RCC 7860 (cell line): ENCODE data around the gene ARL4C.

Source experiments
- DNase-seq: peaks from one replicate; pipeline ENCODE4 v3.0.0-alpha.2; 2015; ENCODE audit warnings: low spot score
- FAIRE-seq: peaks from 2 replicates; lab custom pipeline; 2012; peaks lifted over from hg19 to GRCh38; lab: Jason Lieb, UNC

Gene ARL4C

DNA sequence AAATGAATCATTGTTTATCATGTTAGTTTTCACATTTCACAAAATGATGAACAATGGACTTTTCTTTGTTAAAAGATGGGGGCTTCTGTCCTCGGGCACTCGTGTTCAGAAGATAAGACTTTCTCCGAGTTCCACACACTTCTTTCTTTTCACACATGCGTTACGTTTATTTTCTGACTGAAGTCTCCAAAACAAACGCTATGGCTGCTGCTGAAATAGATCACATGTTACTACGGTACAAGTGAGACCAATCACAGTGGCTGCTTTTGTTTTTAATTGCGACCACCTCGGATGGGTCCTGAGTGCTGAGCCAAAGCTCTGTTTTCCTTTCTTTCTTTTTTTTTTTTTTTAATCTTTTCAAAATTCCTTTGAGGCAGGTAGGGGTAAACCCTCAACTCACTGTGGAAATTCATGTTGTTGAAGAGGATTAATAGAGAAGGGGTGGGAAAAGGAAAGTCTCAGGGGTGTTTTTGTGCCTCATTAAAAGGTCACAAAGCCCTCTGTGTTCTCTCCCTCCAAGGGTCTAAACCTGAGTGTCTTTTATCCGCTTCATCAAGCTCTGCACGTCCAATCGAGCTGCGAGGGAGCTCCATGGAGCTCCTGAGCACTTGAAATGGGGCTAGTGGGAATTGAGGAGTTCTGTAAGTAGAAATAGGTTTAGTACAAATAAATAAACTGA is 48.2 kb downstream of the ARL4C start:
- FAIRE-seq, result no peak

DNA sequence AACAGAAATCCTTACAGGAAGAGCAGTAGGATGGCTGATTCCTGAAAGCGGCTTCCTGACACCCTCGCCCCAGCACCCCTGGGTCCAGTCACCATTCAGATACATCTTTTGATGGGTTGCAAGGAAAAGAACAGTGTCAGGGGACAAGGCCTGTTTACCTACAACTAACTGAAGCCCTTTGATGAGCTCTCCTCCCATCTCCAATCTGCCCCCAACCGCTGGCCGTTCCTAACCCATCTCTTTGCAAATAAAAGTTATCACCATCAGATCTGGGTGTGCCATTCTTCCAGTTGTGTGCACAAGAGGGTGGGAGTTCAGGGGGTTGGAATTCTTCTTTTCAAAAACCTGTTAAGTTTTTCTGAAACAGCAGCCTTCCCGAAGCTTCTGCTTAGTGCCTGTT is 48.9 kb downstream of the ARL4C start:
- DNase-seq (no peak), FAIRE-seq (no peak)

More for the DNA sequence above, 48.2 kb downstream of the ARL4C start:
- DNase-seq, result no peak

DNA sequence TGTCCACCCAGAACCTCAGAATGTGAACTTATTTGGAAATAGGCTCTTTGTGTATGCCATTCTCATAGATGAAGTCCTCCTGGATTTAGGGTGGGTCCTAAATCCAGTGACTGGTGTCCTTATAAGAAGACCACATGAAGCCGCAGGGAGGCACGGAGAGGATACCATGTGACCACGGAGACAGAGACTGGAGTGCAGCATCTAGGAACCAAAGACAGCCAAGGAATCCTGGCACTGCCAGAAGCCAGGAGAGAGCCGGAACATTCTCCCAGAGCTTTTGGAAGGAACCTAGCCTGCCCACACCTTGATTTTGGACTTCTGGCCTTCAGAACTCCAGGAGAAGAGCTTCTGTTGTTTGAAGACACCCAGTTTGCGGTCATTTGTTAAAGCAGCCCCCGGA is 49.7 kb downstream of the ARL4C start:
- FAIRE-seq (no peak), DNase-seq (no peak)

DNA sequence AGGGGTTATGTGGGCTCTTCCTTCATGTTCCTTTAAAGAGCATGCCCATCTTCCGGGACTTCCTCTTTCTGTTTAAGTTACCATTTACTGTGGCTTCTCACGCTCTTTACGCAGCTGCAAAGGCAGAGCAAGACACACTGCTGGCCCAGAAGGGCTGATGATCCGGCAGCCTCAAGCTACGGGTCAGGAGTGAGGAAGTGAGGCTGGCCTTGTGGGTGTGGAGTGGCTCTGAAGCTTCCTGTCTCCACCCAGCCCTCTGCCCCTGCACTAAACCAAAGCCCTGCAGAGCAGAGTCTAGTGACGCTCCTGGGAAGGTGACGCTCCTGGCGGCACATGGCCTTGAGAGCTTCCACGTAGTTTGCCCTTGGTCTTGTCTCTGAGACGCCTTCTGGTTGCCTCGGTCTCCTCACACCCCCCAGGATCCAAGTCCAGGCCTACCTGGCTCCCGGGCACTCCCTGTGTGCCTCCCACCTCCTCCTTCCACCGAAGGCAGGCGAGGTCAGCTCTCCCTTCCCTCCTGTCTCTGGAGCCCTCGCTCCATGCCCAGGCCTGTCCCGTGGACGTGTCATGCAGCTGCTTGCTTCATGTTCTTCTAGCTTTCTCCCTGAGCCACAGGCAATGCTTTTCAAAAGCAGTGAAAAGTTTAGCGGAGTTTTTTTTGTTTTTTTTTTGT is 50.3 kb downstream of the ARL4C start:
- DNase-seq (no peak), FAIRE-seq (no peak)

DNA sequence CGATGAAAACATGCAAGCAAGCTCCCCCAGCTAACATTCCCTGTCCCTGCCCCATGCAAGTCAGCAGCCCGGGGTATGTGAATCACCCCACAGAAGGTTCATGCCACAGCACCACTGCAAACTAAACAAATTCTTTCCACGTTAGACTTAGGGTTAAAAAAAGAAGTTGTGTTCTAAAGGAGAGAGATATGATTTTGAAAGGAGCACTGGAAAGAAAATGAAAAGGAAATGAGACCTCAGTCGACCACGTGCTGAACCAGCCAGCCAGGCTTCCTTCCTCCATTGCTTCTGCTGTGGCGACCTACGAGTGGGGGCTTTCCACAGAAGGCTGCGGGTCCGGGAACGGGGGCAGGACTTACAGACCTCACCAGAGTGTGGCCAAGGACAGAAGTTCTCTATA is 52.0 kb downstream of the ARL4C start:
- peak; percentile 71 for DNase-seq
- peak; percentile 63 for FAIRE-seq

DNA sequence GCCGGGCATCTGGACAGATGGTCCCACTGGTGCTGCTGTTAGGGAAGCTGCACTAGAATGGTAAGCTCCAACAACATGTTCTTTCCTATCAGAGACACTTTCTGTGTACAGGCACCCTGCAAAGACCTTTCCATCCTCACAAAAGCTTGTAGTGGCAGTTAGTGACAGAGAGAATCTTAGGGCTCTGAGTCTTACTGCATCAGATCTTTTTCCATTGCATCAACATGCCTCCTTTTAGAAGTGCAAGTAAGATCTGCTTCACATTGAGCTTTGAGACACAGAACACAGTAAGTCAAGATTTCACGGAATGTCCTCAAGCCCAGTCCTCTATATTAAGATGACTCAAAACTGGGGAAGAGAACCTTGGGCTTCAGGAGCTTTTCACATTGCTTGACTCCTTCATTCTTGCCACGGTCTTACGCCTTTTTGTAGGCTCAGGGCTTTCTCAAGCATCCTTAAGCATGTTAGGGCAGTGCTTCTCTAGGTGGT is 52.6 kb downstream of the ARL4C start:
- DNase-seq, result no peak
- FAIRE-seq, result no peak
